NOMO-1 (cell line): ENCODE results near the gene GABBR2.
"Not testable (repeated sequence)": the region's sequence is repeated elsewhere in the genome, so short reads cannot be mapped to it uniquely, and the experiment has no call there.

ENCODE experiments used
- DNase-seq, 2 experiments: peaks; one replicate each; lab custom pipeline; 2025; ENCODE audit not compliant: unreplicated experiment in 2 of 2; lab: John Stamatoyannopoulos, UW

Gene GABBR2

GRCh38 chr9:98599566-98600216, 109.0 kb downstream of the GABBR2 start:
- DNase-seq = no peak

- DNase-seq = no peak
Measured at GRCh38 chr9:98598861-98599260, 109.9 kb downstream of the GABBR2 start.

GRCh38 chr9:98597236-98597771, 111.4 kb downstream of the GABBR2 start:
- DNase-seq = no peak

GRCh38 chr9:98596486-98596885, 112.2 kb downstream of the GABBR2 start:
- no peak for DNase-seq

GRCh38 chr9:98594546-98595160, 114.1 kb downstream of the GABBR2 start:
- DNase-seq = no peak

GRCh38 chr9:98593354-98594253, 115.1 kb downstream of the GABBR2 start:
- DNase-seq = no peak

GRCh38 chr9:98591696-98592095, 117.0 kb downstream of the GABBR2 start:
- no peak for DNase-seq

GRCh38 chr9:98590101-98590500, 118.6 kb downstream of the GABBR2 start:
- DNase-seq = no peak

- no peak for DNase-seq
Measured at GRCh38 chr9:98589102-98589501, 119.6 kb downstream of the GABBR2 start.

GRCh38 chr9:98584853-98585438, 123.8 kb downstream of the GABBR2 start:
- DNase-seq = not testable (repeated sequence)

- peak in 1 of 2 experiments; percentile 20 for DNase-seq
Measured at GRCh38 chr9:98584059-98584458, 124.7 kb downstream of the GABBR2 start.

GRCh38 chr9:98583417-98583816, 125.3 kb downstream of the GABBR2 start:
- DNase-seq = no peak

- no peak for DNase-seq
Measured at GRCh38 chr9:98580956-98581355, 127.8 kb downstream of the GABBR2 start.

- no peak for DNase-seq
Measured at GRCh38 chr9:98579700-98580099, 129.0 kb downstream of the GABBR2 start.

- DNase-seq = no peak
Measured at GRCh38 chr9:98577446-98577845, 131.3 kb downstream of the GABBR2 start.

GRCh38 chr9:98576859-98577258, 131.9 kb downstream of the GABBR2 start:
- no peak for DNase-seq

- DNase-seq = no peak
Measured at GRCh38 chr9:98576354-98576753, 132.4 kb downstream of the GABBR2 start.

- DNase-seq = peak; percentile 77 to 81
Measured at GRCh38 chr9:98575379-98576346, 133.1 kb downstream of the GABBR2 start.

- DNase-seq = no peak
Measured at GRCh38 chr9:98573749-98574278, 134.9 kb downstream of the GABBR2 start.

- DNase-seq = no peak
Measured at GRCh38 chr9:98572796-98573195, 135.9 kb downstream of the GABBR2 start.
